GM21381 (cell line): ENCODE results near the gene TOMT.
A peak's percentile ranks its signal among the peaks of the same experiment; 100 is the strongest.

Source experiments
- ATAC-seq: cut with Tn5 transposase; IDR thresholded peaks from one replicate; pipeline ENCODE4 v1.9.1; 2021; ENCODE audit warnings: mild to moderate bottlenecking, moderate library complexity; ENCODE audit not compliant: unreplicated experiment

TOMT gene

DNA sequence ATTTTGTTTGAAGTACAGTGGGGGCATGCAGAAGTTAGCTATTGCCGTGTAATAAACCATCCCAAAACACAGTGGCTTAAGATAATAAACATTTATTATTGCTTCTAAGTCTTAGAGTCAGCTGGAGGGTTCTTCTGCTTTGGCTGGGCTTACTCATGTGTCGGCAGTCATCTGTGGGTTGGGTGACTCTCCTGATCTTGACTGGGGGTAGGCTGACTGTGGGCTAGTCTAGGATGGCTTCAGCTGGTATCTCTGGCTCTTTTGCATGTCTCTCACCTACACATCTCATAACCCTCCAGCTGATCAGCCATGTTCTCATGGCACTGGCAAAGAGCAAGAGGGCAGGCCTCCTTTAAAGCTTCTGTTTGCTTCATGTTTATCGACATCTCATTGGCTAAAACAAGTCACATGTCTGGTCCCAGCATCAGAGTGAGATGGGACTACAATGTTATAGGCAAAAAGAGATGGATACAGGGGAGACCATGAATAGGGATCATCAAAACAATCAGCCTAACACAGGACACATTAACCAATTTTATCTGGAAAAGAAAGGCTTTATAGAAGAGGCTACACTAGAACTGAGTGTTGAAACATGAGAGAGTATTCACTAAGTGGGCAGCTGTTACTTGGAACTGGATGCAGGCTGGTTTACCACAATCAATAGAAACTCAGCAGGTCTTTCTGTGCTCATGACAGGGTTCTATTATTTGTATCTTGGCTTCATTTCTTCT, 19.9 kb upstream of the TOMT start:
- ATAC-seq: no peak

DNA sequence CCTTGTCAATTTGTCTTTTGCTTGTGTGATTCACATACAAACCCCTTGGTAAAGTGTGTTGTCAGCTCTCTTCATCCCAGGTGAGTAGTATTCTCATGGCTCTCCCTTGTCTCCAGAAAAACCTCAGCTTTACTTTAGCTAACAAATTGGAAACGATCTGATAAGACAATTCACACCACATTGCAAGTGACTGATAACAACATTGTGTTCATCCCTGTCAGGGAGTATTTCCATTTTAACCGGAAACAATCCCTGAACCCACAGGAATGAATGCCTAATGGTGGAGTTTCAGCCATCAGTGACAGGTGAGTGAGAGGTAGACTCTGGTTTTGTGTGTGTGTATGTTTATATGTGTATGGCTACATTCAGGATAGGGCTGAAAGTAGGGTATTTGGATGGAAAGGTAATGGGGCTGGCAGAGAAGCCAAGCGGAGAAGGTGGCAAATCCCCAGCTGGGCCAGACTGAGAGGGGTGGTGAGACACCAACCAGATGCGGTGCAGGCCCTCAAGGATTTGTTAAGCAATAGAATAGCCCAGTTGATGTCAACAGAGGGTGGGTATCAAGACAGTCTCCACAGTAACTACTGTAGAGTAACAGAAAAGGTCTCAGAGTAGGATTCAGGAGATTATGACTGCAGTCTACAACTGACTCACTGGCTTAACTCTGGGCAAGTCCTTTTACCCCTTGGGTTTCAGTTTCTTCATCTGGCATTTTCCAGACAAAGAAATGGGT, 17.5 kb upstream of the TOMT start:
- ATAC-seq: no peak

DNA sequence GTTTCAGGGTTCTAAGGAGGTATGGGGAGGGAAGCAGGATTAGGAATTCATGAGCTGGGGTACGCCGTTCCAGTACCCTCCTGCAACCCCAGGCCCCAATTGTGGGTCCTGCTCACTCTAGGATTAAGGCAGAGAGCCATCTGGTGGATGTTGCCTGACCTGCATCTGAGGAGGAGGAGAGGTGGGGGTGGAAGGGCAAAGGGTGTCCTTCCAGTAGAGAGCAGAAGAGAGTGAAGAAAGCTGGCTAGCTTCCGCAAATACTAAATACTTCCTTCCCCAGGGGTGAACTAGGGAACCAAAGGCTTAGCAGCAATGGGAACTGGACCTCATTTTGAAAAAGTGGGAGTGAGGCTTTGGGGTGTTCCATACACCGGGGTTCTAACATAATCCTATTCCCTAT, 14.4 kb upstream of the TOMT start:
- no peak for ATAC-seq

DNA sequence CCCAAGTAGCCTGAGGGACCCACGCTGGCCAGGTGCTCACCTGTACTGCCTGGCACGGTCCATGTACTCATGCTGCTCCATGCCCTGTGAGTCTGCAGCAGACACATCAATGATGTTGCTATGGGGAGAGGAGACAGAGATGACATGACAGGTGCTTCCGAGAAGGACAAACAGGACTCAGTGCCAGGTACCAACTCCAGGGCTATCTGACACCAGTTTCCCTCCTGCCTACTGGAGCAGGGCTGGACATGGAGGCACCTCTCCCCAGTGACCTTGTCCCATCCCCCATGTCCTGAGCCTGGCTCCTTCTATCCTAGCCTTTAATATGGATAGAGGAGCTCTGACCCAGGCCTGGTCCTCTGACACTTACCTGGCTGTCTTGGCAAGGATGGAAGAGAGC, 7.0 kb upstream of the TOMT start:
- ATAC-seq: no peak

DNA sequence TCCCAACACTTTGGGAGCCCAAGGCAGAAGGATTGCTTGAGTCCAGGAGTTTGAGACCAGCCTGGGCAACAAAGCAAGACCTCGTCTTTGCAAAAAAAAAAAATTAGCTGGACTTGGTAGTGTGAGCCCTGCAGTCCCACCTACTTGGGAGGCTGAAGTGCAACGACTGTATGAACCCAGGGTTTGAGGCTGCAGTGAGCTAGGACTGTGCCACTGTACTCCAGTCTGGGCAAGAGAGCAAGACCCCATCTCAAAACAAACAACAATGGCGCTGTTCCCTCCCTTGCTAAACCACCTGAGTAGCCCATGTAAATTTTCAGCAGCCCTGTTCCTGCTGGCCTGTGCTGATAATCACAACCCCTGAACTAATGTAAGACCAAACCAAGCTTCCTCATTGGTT, 5.7 kb upstream of the TOMT start:
- no peak for ATAC-seq

DNA sequence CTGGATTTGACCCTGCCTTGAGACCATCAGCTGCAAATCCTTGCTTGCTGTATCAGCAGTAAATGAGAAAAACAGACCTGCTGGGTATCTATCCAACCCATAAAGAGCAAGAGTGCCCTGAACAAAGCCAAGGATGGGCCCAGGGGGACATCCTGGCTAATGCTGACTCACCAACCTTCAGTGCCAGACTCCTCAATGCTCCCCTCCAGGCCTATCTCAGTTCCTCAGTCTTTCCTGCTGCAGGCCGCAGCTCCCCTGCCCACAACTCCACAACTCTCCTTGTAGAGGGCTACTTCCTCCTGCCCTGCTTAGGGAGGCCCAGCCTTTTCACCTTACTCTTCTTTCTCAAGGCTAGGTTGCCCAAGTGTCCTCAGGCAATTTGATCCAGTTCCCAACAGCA, 5.3 kb upstream of the TOMT start:
- ATAC-seq: no peak

DNA sequence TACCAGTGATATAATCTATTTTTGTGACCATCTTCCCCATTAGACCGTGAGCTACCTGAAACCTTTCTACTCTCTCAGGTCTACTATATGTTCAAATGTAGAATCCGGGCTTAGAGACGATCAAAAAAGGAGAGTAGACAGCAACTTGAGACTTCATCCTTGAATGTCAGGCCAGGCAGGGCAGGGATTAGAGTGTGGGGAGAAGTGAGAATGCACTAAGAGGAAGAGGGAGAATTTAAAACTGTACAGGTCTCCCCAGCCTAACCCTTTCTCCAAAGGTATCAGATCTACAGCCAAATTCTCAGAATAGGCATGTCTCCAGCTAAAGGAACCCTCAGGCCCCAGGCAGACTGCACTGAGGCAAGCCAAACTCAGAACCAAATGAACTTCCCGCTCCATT, 3.6 kb upstream of the TOMT start:
- no peak for ATAC-seq

DNA sequence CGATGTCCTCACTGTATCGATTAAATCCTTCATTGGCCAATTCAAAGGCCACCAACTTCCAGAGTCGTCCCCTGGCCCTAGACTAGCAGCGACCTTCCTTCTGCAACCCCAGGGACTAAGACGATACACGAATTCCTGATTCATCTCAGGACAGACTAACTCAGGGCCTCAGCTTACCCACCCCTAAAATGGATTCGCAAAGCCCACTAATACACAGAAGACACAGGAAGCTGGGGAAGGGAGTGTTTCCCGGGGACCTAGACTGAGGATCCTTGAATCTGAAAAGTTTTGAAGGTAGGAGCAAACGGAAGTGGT, 3.1 kb upstream of the TOMT start:
- ATAC-seq: no peak

DNA sequence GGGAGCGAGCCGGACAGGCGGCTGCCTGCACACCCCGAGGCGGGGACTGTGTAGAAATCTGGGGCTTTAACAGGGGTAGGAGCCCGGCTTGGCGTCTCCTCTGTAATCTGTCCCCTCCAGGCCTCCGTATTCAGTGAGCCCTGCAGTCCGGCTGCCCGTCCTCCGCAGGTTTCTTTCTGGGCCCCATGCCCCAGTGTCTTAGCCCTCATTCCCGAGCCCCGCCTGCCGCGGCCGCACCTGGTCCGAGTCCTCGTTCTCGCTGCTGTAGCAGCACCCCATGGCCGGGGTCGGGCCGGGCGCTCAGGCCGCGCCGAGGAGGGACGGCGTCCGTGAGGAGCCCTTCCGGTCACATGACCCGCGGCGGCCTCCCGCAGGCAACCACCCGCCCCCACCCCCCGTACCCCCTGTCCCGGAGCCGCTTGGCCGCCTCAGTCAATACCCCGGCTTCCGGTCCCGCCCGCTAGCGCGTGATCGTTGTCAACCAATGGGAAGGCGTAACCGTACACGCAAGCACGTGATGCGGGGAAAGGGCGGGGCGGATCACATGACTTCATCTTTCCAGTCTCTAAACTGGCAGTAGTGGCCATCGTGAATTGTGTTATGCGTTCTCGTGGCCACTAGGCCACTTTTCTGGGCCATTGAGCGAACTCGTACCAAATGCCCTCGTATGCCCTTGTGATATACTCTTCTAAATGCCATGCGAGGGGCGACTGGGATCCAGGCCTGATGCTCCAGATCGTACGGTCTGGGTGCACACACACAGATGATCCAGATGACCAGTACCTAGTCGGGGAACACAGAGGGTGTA, 2.6 kb upstream of the TOMT start, which contains the start of gene LAMTOR1:
Gene LAMTOR1 (minus strand): TSS at position 352 of the 808 bp plus-strand sequence. CDS start 73 bp downstream, at position 279.
- peak; percentile 83 for ATAC-seq

DNA sequence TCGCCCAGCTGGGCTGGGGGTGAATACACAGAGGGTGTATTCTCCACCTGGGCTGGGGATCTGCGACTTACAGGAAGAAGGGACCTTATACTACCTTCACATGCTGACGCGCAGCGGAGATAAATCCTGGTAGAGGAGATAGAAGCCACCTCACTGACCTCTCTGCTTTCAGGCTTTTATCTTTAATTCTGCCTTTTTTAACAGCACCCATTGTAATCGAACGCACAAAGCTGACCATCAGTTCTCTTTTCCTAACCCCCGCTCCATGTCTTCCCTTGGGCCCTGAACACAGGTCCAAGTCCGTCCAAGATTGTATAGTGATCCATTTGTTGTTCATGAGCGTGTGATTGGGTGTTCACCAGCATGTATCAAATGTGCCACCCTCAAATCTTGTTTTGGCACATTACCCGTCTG, 2.0 kb upstream of the TOMT start:
- no peak for ATAC-seq

DNA sequence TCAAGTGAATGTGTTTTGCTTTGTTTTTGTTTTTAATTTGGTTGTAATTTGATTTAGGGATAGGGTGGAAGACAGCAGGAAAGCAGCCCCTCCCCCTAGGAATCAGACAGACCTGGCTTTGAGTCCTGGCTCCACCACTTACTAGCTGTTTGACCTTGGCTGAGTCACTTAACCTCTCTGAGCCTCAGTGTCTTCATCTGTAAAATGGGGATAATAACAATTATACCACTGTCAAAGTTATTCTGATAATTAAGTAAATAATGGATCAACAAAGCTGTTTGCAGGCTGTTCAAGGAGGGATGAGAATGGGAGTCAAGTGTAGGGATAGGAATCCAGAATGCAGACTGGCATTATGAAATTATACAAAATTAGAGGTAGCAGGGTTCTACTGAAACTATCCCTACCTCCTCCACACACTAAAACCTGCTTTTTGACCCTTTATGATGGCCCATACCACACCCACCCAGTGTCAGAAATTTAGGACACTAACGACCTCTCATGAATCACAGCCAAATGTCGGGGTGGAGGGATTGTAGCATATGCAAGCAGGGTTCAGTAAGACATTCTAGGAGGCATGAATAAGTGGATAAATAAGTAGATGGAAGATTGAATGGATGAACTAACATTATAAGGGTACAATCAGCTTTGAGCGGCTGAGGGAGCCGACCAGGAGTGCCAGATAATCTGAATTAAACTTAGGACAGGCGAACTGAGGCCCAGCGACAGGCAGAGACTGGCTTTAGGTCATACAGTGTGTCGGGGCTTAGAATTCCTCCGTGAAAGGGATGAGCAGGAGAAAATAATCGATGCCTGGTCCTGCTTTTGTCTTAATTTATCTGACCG, 5.8 kb downstream of the TOMT start:
- ATAC-seq: no peak

DNA sequence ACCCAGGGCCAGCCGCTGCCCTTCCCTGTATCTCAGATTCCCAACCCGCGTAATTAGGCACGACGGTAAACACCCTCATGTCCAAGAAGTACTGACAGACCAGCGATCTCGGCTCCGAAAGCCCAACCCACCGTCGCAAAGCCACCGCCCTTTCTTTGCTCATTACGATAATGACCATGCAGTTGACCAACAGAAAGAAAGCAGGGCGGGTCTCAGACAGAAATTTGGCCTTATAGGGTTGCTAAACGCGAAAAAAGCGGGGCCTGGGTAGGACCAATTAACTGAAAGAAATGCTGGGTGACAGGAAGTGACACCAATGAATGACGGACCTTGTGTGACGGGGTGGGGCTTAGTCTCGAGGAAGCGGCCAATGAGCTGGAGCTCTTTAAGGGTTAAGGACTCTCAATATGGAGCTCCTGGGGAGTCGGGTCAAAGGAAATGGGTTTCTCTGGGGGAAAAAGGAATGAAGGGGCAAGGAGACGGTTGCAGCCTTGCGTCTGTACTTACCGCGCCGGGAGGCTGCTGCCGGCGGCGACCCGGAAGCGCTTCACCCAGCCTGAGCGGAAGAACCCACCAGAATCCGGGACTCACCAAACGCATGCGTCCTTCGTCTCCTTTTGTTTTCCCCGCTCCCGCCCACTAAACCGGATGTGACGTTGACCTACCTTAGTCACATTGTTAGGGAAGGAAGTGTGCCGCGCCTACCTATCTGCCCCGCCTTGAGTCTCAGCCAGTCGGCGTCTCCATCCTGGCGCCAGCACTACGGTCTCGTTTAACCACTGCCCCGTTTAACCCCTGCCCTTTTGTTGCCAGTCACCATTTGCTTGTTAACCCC, 6.6 kb downstream of the TOMT start, which contains the start of gene ANAPC15:
Gene ANAPC15 (minus strand): TSS at position 553 of the 835 bp plus-strand sequence. CDS start 1,419 bp downstream, outside the sequence.
- peak; percentile 88 for ATAC-seq

DNA sequence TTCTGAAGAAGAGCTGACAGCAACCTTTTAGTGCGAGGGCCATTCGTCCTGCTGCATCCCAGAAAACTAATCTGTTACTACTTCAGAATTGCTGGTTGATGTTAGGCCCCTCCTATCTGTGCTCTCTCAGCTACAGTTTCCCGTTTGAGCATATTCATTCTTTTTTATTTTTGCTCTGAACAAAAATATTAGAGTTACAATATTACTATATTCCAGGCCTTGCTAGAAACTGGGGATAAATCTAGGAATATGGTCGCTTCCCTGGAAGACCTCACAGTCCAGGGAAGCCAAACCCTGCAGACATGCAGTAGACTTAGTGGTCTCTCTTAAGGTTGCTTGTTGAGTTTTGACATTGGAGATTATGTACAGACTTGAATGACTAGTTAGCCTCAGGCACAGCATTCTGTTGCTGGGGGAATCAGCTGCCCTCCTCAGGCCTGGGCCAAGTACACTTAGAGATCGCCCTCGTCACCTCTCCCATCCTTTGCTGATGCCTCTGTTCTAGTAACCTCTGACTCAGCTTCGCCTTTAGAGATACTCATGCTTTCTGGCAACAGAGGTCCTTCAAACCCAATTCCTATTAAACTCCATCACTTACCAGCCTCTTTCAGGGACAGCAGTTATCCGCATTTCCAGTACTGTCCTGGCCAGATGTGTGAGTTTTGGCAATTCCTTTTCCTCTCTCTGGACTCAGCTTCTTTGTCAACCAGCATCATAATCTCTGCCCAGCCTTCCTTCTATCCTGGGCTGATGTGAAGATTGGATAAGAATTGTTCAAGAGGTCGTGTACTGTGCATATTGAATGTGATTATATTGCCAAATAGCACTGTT, 7.5 kb downstream of the TOMT start:
- no peak for ATAC-seq

DNA sequence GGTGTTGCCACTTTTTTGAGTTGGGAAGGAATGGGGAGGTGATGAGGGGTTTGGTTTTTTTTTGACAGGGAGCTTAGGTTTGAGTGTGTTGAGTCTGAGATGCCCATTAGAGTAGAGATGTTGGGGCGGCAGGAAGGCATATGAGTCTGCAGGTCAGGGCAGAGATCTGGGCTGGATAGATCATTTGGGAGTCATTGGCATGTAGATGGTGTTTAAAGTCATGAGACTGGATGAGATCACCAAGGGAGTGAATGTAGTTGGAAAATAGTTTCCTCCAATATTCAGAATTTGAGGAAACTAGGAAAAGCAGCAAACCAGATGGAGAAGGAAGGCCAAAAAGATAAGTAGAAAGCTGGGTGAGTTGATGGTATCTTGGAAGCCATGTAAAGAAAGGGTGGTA, 8.8 kb downstream of the TOMT start:
- no peak for ATAC-seq

DNA sequence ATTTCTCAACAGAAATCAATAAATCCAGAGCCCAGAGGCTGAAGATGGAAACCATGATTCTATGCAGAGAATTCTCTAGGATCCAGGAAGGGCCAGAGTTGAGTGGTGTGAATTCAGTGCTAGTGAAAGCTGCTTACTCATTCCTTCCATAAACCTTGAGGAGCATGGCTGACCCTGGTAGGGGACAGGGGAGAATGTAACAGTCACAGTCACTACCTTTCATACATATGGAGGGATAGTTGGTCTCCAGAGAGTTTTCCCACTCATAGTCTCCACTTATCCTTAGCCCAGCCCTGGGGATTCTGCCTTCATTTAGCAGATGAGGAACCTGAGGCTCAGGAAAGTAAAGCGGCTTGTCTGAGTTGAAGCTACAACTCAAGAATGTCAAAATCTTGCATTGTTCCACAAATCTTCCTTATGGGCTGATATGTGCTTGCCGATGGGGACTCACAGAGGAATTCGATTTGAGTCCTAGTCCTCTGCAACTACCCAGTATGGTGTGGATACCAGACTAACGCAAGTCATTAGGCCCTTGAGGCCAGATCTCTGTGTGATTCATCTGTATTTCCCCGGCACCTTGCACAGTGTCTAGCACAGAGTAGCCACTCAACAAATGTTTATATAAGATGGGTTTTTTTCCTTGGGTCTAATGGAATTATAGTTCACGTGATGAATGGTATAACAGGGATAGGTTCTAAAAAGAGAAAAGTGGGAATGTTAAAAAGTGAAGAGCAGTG, 10.5 kb downstream of the TOMT start:
- no peak for ATAC-seq

DNA sequence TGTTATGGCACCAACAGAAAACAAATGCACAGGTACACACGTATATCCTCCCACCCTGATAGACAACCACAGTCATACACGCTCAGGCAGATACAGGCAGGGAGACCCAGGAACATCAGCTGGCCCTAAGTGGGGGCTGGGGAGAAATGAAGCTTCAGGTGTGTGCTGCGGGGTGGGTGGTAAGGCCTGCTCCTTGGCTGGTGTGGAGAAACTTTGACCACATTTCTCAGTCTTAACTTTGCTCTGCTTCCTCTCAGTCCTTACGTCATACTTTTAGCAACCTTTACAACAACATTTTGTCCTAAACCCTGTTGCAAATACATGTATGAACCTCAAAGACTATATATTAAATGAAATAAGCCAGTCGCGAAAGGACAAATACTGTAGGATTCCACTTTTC, 13.5 kb downstream of the TOMT start:
- no peak for ATAC-seq

DNA sequence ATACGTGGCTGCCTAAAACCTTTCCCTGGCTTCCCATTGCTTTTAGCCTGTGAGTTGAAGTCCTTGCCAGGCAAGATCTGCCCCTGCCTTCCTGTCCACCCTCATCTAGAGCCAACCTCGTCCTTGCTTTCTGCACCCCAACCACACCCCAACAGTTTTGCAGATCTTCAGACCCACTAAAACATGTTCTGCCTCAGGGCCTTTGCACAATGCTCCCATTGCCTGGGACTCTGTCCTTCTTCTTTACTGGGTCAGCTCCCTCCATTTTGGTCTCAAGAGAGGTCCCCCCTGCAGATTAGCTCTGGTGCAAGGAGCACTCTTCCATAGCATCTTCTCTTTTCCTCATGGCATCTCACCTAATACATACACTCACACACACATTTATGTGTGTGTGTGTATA, 15.2 kb downstream of the TOMT start:
- ATAC-seq: no peak

DNA sequence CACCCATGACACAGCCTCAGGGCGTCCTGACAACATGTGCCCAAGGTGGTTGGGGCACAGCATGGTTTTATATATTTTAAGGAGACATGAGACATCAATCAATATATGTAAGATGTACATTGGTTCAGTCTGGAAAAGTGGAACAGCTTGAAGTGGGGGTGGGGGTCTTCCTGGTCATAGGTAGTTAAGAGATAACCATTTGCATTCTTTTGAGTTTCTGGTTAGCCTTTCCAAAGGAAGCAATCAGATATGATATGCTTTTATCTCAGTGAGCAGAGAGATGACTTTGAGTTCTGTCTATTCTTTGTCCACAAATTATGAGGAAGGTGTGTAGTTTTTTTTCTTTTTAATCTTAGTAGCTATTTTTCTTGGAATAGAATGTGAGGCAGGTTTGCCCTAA, 16.9 kb downstream of the TOMT start:
- ATAC-seq: no peak
